ENCODE results near the gene THADA. TPM values are rescaled to one million over a fixed set of nuclear protein-coding genes. Genes with fewer than 3 reads are reported as not detected.

THADA gene
- total RNA-seq, 2 experiments from 2014 or later = 31.2 to 32.3 TPM

- H3K4me2 ChIP-seq (ENCODE audit: low read length) = no peak overlapping the region
- intact Hi-C loops (cut with micrococcal nuclease; ENCODE audit: unreplicated experiment) = no loop called here
- H4K20me1 ChIP-seq (ENCODE audit: insufficient read depth, low read length) = no peaks in the 10 kb centered on the region
- BruUV-seq (replicated peaks) = no TSS peak
- H3K79me2 ChIP-seq (ENCODE audit: insufficient read depth, low read depth, low read length) = no peaks in the 10 kb centered on the region
- H2AFZ ChIP-seq (ENCODE audit: low read length) = no peak overlapping the region
- CTCF ChIA-PET (ENCODE audit: unreplicated experiment) = no interaction called here
- 0 out of 2 replicates have a peak, but pooled peaks cover 4% of the 10 kb centered on the region for H3K36me3 ChIP-seq (ENCODE audit: insufficient read depth, low read length)
- H3K9me2 ChIP-seq (ENCODE audit: insufficient read depth, low read length) = no peaks in the 10 kb centered on the region
- no peak for DNase-seq (ENCODE audit: low spot score)
- H3K4me3 ChIP-seq (ENCODE audit: low read depth, low read length, poor library complexity, severe bottlenecking) = no peak overlapping the region
- POLR2A ChIA-PET = no interaction called here
- no peaks in the 10 kb centered on the region for H3K4me1 ChIP-seq (ENCODE audit: insufficient read depth, low read length, poor library complexity, severe bottlenecking)
- TF ChIP-seq CTCF (conservative IDR thresholded peaks at IDR 0.05; ENCODE audit: low read length) (no peak), EZH2phosphoT487 (IDR thresholded peaks at IDR 0.05; ENCODE audit: borderline replicate concordance, low read depth, low read length) (no peak)
- no peak overlapping the region for H3K27ac ChIP-seq (ENCODE audit: low read depth, low read length, poor library complexity, severe bottlenecking)
- H3K9me3 ChIP-seq (ENCODE audit: low read length) = no peaks in the 10 kb centered on the region
These were observed 321.8 kb downstream of the THADA start for GRCh38 chr2:43274055-43274454.

- Histone ChIP-seq H3K4me1 (ENCODE audit: insufficient read depth, low read length, poor library complexity, severe bottlenecking) (no peaks in the 10 kb centered on the region), H3K79me2 (ENCODE audit: insufficient read depth, low read depth, low read length) (no peaks in the 10 kb centered on the region), H3K9me3 (ENCODE audit: low read length) (no peaks in the 10 kb centered on the region), H2AFZ (ENCODE audit: low read length) (no peak overlapping the region), H4K20me1 (ENCODE audit: insufficient read depth, low read length) (no peaks in the 10 kb centered on the region), H3K9me2 (ENCODE audit: insufficient read depth, low read length) (no peaks in the 10 kb centered on the region), H3K36me3 (ENCODE audit: insufficient read depth, low read length) (0 out of 2 replicates have a peak, but pooled peaks cover 4% of the 10 kb centered on the region), H3K4me3 (ENCODE audit: low read depth, low read length, poor library complexity, severe bottlenecking) (no peak overlapping the region), H3K4me2 (ENCODE audit: low read length) (no peak overlapping the region), H3K27ac (ENCODE audit: low read depth, low read length, poor library complexity, severe bottlenecking) (no peak overlapping the region)
- intact Hi-C loops (cut with micrococcal nuclease; ENCODE audit: unreplicated experiment) = no loop called here
- no peak for DNase-seq (ENCODE audit: low spot score)
- no TSS peak for BruUV-seq (replicated peaks)
- TF ChIP-seq EZH2phosphoT487 (IDR thresholded peaks at IDR 0.05; ENCODE audit: borderline replicate concordance, low read depth, low read length) (no peak), CTCF (conservative IDR thresholded peaks at IDR 0.05; ENCODE audit: low read length) (no peak)
- CTCF ChIA-PET (ENCODE audit: unreplicated experiment) = no interaction called here
- POLR2A ChIA-PET = no interaction called here
These were observed 322.3 kb downstream of the THADA start for GRCh38 chr2:43273529-43273928.

GRCh38 chr2:43270930-43271615, 324.8 kb downstream of the THADA start:
- no peaks in the 10 kb centered on the region for H3K4me1 ChIP-seq (ENCODE audit: insufficient read depth, low read length, poor library complexity, severe bottlenecking)

More at GRCh38 chr2:43270930-43271615, 324.8 kb downstream of the THADA start:
- no peaks in the 10 kb centered on the region for H4K20me1 ChIP-seq (ENCODE audit: insufficient read depth, low read length)
- no peak overlapping the region for H2AFZ ChIP-seq (ENCODE audit: low read length)
- H3K4me3 ChIP-seq (ENCODE audit: low read depth, low read length, poor library complexity, severe bottlenecking) = no peak overlapping the region
- no peaks in the 10 kb centered on the region for H3K9me2 ChIP-seq (ENCODE audit: insufficient read depth, low read length)
- peak; percentile 59 for TF ChIP-seq CTCF (conservative IDR thresholded peaks at IDR 0.05; ENCODE audit: low read length)
- TF ChIP-seq EZH2phosphoT487 (IDR thresholded peaks at IDR 0.05; ENCODE audit: borderline replicate concordance, low read depth, low read length) = no peak
- BruUV-seq (replicated peaks) = no TSS peak
- CTCF ChIA-PET (ENCODE audit: unreplicated experiment) = no interaction called here
- no peak overlapping the region for H3K4me2 ChIP-seq (ENCODE audit: low read length)
- H3K79me2 ChIP-seq (ENCODE audit: insufficient read depth, low read depth, low read length) = no peaks in the 10 kb centered on the region
- DNase-seq (ENCODE audit: low spot score) = peak; percentile 13
- intact Hi-C loops (cut with micrococcal nuclease; ENCODE audit: unreplicated experiment) = no loop called here
- POLR2A ChIA-PET = interaction anchor here (0.7 kb wide), 1 partner anchor 132 kb away, joined by 3 read pairs; no protein-coding TSS in a partner anchor
- H3K9me3 ChIP-seq (ENCODE audit: low read length) = no peaks in the 10 kb centered on the region
- 0 out of 2 replicates have a peak, but pooled peaks cover 4% of the 10 kb centered on the region for H3K36me3 ChIP-seq (ENCODE audit: insufficient read depth, low read length)
- no peak overlapping the region for H3K27ac ChIP-seq (ENCODE audit: low read depth, low read length, poor library complexity, severe bottlenecking)

All from OCI-LY7 (cell line).